GM23338 (cell line): ENCODE data around the gene FST.

Source experiments
- TF ChIP-seq, protein P1 (sequence below), 2 experiments: fragments of 200-600 bp in 1 of 2; sonication (generic) in 1 of 2; conservative IDR thresholded peaks; 2 replicates each; pipeline versions ENCODE4 v1.5.1 to v1.6.1; 2016 to 2017; ENCODE audit warnings: antibody characterized with exemption in 2 of 2, low read depth in 2 of 2, mild to moderate bottlenecking in 2 of 2, moderate library complexity in 1 of 2
- TF ChIP-seq, protein P2 (sequence below): IDR thresholded peaks from one replicate; pipeline ENCODE4 v1.6.1; 2018; ENCODE audit warnings: antibody characterized with exemption; ENCODE audit not compliant: unreplicated experiment

DNA sequence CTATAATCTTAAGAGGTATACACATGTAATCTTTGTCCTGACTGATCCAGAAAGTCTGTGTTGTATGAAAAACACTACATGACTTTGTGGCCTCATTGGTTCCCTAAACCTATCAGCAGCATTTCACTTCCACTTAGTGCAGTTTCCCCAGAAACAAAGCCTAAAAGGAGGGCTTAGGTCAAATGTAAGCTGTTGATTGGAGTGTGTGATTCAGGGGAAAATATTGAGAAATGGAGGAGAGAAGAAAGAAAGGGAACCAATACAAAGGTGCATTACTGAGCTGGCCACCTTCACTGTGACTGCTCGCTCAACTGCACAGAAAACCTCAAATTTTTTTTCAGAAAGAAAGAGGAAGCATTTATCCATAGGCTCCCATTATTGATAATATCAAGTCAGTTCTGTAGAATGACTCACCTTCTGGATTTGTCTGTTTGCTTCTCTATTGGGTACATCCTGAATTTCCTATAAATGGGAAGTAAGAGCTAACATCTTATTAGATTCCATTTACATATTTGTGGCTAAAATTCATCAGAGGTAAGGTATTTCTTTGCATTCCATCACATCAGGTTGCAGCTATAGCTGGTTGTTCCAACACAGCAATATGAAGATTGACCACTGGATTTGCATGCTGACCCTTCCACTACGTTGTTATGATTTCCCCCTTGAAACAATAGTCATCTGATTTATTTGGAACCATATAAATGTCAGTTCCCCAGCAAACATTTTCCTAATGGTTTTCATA is 10.3 kb upstream of the FST start:
- TF ChIP-seq, protein P1, sequence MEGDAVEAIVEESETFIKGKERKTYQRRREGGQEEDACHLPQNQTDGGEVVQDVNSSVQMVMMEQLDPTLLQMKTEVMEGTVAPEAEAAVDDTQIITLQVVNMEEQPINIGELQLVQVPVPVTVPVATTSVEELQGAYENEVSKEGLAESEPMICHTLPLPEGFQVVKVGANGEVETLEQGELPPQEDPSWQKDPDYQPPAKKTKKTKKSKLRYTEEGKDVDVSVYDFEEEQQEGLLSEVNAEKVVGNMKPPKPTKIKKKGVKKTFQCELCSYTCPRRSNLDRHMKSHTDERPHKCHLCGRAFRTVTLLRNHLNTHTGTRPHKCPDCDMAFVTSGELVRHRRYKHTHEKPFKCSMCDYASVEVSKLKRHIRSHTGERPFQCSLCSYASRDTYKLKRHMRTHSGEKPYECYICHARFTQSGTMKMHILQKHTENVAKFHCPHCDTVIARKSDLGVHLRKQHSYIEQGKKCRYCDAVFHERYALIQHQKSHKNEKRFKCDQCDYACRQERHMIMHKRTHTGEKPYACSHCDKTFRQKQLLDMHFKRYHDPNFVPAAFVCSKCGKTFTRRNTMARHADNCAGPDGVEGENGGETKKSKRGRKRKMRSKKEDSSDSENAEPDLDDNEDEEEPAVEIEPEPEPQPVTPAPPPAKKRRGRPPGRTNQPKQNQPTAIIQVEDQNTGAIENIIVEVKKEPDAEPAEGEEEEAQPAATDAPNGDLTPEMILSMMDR (conservative IDR thresholded peaks at IDR 0.05; ENCODE audit: low read depth in 2 of 2): no peak
- TF ChIP-seq, protein P2, sequence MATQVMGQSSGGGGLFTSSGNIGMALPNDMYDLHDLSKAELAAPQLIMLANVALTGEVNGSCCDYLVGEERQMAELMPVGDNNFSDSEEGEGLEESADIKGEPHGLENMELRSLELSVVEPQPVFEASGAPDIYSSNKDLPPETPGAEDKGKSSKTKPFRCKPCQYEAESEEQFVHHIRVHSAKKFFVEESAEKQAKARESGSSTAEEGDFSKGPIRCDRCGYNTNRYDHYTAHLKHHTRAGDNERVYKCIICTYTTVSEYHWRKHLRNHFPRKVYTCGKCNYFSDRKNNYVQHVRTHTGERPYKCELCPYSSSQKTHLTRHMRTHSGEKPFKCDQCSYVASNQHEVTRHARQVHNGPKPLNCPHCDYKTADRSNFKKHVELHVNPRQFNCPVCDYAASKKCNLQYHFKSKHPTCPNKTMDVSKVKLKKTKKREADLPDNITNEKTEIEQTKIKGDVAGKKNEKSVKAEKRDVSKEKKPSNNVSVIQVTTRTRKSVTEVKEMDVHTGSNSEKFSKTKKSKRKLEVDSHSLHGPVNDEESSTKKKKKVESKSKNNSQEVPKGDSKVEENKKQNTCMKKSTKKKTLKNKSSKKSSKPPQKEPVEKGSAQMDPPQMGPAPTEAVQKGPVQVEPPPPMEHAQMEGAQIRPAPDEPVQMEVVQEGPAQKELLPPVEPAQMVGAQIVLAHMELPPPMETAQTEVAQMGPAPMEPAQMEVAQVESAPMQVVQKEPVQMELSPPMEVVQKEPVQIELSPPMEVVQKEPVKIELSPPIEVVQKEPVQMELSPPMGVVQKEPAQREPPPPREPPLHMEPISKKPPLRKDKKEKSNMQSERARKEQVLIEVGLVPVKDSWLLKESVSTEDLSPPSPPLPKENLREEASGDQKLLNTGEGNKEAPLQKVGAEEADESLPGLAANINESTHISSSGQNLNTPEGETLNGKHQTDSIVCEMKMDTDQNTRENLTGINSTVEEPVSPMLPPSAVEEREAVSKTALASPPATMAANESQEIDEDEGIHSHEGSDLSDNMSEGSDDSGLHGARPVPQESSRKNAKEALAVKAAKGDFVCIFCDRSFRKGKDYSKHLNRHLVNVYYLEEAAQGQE: no peak
